Motor neuron (in vitro differentiated cells): ENCODE results near the gene TBX10. TPM values are rescaled to one million over a fixed set of nuclear protein-coding genes. Genes with fewer than 3 reads are reported as not detected.
A peak's percentile ranks its signal among the peaks of the same experiment; 100 is the strongest.
"Not testable (repeated sequence)": the region's sequence is repeated elsewhere in the genome, so short reads cannot be mapped to it uniquely, and the experiment has no call there.

ENCODE experiments used
- ATAC-seq, 8 experiments: fragments of 200-7000 bp; cut with Tn5 transposase; replicated peaks in 6 of 8; 2 replicates each; pipeline ENCODE4 v1.8.0; 2021; ENCODE audit warnings: mild to moderate bottlenecking in 8 of 8, moderate library complexity in 8 of 8
- H3K27ac ChIP-seq, 2 donors: fragments of 250-450 bp; sonication (Bioruptor Pico); 2 replicates each; pipeline ENCODE4 v1.9.0; 2021; ENCODE audit warnings: antibody characterized with exemption in 2 of 2, mild to moderate bottlenecking in 2 of 2, moderate library complexity in 1 of 2
- H3K4me1 ChIP-seq, 2 donors: fragments of 250-450 bp; sonication (Bioruptor Pico); replicated peaks in 1 of 2; 2 replicates each; pipeline ENCODE4 v1.6.1; 2021; ENCODE audit warnings: antibody characterized with exemption in 2 of 2, mild to moderate bottlenecking in 2 of 2, moderate library complexity in 1 of 2
- H3K4me3 ChIP-seq, 5 donors: fragments of 250-450 bp; sonication (Bioruptor Pico); 2 replicates each; pipeline ENCODE4 v1.9.0; 2021; ENCODE audit warnings: antibody characterized with exemption in 5 of 5, mild to moderate bottlenecking in 5 of 5, moderate library complexity in 4 of 5
- WGBS, 10 experiments: fragments of 450-650 bp; shearing (Covaris generic); methylation state at CpG; one replicate each; pipeline ENCODE4 v1.0.0; 2022; 5-methylcytosine and 5-hydroxymethylcytosine counted together
- in situ Hi-C, 9 experiments: fragments of 400-800 bp; cut with MboI; loops; one replicate each; pipeline ENCODE4 v1.15.0; 2021; ENCODE audit warnings: low sequenced_read_pairs in 9 of 9, low pct_unique_long_range_greater_than_20kb in 2 of 9; ENCODE audit not compliant: unreplicated experiment in 9 of 9
- total RNA-seq, 8 experiments: library from RNA; unstranded; fragments of 300-600 nt; gene quantifications; 2 replicates each; pipeline versions ENCODE4 v1.2.3 to v1.2.4, GENCODE V29; 2022

Gene TBX10
- total RNA-seq = under 1 TPM in 5 of 8 experiments, not detected in 3; 0.22 to 0.71 (median 0.37) TPM

- Histone ChIP-seq H3K4me1 (peaks cover 19 to 21% of the 10 kb centered on the region in 2 donors), H3K27ac (no peak within 1 kb of the TSS), H3K4me3 (no peak within 1 kb of the TSS)
- in situ Hi-C loops = loop anchor here in 1 of 9 experiments (25.0 kb wide), 1 partner anchor 148 kb away; no protein-coding TSS in a partner anchor
- peak in 5 of 8 experiments; percentile 8 to 59 (median 53) for ATAC-seq
- 80 to 100% methylated on average over 1 of the region's 18 CpGs; no CpG with 5 or more reads in 8 of the 10 experiments for WGBS, 10 experiments
These were observed at the start of gene TBX10 for GRCh38 chr11:67639438-67639859. Gene TBX10 (minus strand): TSS chr11:67639763. CDS start chr11:67639472, 291 bp downstream.

- in situ Hi-C loops = loop anchor here in 1 of 9 experiments (25.0 kb wide), 1 partner anchor 98 kb away; no protein-coding TSS in a partner anchor
- ATAC-seq = no peak
- H3K27ac ChIP-seq = no peak overlapping the region
- WGBS, 10 experiments = 29 to 100% (median 87%) methylated on average over 2 to 4 of the region's 4 CpGs; no CpG with 5 or more reads in 1 of the 10 experiments
- H3K4me3 ChIP-seq = no peak overlapping the region
- no peaks in the 10 kb centered on the region for H3K4me1 ChIP-seq
These were observed 49.6 kb upstream of the TBX10 start for GRCh38 chr11:67689178-67689577.

- 40 to 100% (median 100%) methylated on average over 1 of the region's 2 CpGs; no CpG with 5 or more reads in 6 of the 10 experiments for WGBS, 10 experiments
- in situ Hi-C loops = loop anchor here in 1 of 9 experiments (25.0 kb wide), 1 partner anchor 99 kb away; no protein-coding TSS in a partner anchor
- ATAC-seq = no peak
These were observed 48.4 kb upstream of the TBX10 start for GRCh38 chr11:67687986-67688385.

GRCh38 chr11:67685641-67686332 is 46.2 kb upstream of the TBX10 start:
- H3K4me1 ChIP-seq, ATAC-seq, H3K4me3 ChIP-seq, H3K27ac ChIP-seq: not testable (repeated sequence)
- 0 to 87% (median 54%) methylated on average over 1 to 7 of the region's 8 CpGs for WGBS, 10 experiments
- in situ Hi-C loops = loop anchor here in 1 of 9 experiments (25.0 kb wide), 1 partner anchor 102 kb away; no protein-coding TSS in a partner anchor

More at GRCh38 chr11:67687986-67688385, 48.4 kb upstream of the TBX10 start:
- H3K4me3 ChIP-seq = no peak overlapping the region
- no peak overlapping the region for H3K27ac ChIP-seq
- no peaks in the 10 kb centered on the region for H3K4me1 ChIP-seq

GRCh38 chr11:67682126-67683034 is 42.8 kb upstream of the TBX10 start:
- H3K4me1 ChIP-seq, H3K4me3 ChIP-seq, ATAC-seq, H3K27ac ChIP-seq: not testable (repeated sequence)
- in situ Hi-C loops = loop anchor here in 1 of 9 experiments (25.0 kb wide), 1 partner anchor 105 kb away; no protein-coding TSS in a partner anchor
- WGBS, 10 experiments = 15 to 93% (median 60%) methylated on average over 1 to 12 of the region's 14 CpGs; no CpG with 5 or more reads in 1 of the 10 experiments

- no peak overlapping the region for H3K4me3 ChIP-seq
- no peak for ATAC-seq
- 0 to 100% (median 56%) methylated on average over 1 to 3 of the region's 3 CpGs; no CpG with 5 or more reads in 3 of the 10 experiments for WGBS, 10 experiments
- H3K27ac ChIP-seq = no peak overlapping the region
- H3K4me1 ChIP-seq = no peaks in the 10 kb centered on the region
- in situ Hi-C loops = loop anchor here in 1 of 9 experiments (25.0 kb wide), 1 partner anchor 106 kb away; no protein-coding TSS in a partner anchor
These were observed 41.3 kb upstream of the TBX10 start for GRCh38 chr11:67680696-67681470.

- in situ Hi-C loops = loop anchor here in 1 of 9 experiments (25.0 kb wide), 1 partner anchor 112 kb away; no protein-coding TSS in a partner anchor
These were observed 35.6 kb upstream of the TBX10 start for GRCh38 chr11:67675058-67675747.

GRCh38 chr11:67674442-67674871 is 34.9 kb upstream of the TBX10 start, which contains the start of gene ALDH3B2:
Gene ALDH3B2 (minus strand): TSS chr11:67674623. CDS start chr11:67666935, 7,688 bp downstream.
- 0 to 90% methylated on average over 1 to 2 of the region's 8 CpGs; no CpG with 5 or more reads in 8 of the 10 experiments for WGBS, 10 experiments
- H3K27ac ChIP-seq = no peak within 1 kb of the TSS
- no peak within 1 kb of the TSS for H3K4me3 ChIP-seq
- H3K4me1 ChIP-seq = no peaks in the 10 kb centered on the region
- peak in 3 of 8 experiments; percentile 46 to 89 (median 50) for ATAC-seq
- in situ Hi-C loops = no loop called here

More at GRCh38 chr11:67675058-67675747, 35.6 kb upstream of the TBX10 start:
- no peak overlapping the region for H3K4me3 ChIP-seq
- 40 to 96% (median 68%) methylated on average over 1 to 9 of the region's 12 CpGs; no CpG with 5 or more reads in 3 of the 10 experiments for WGBS, 10 experiments
- ATAC-seq = peak in 1 of 8 experiments; percentile 28
- no peak overlapping the region for H3K27ac ChIP-seq
- H3K4me1 ChIP-seq = no peaks in the 10 kb centered on the region

GRCh38 chr11:67673902-67674301 is 34.3 kb upstream of the TBX10 start:
- 0 to 100% (median 60%) methylated on average over 1 to 7 of the region's 8 CpGs; no CpG with 5 or more reads in 3 of the 10 experiments for WGBS, 10 experiments
- H3K27ac ChIP-seq = no peak overlapping the region
- no peak for ATAC-seq
- H3K4me1 ChIP-seq = no peaks in the 10 kb centered on the region
- in situ Hi-C loops = no loop called here
- no peak overlapping the region for H3K4me3 ChIP-seq

GRCh38 chr11:67673358-67673757 is 33.8 kb upstream of the TBX10 start:
- no peak overlapping the region for H3K4me3 ChIP-seq
- in situ Hi-C loops = no loop called here
- no peak for ATAC-seq
- H3K4me1 ChIP-seq = no peaks in the 10 kb centered on the region
- no peak overlapping the region for H3K27ac ChIP-seq
- 69 to 90% (median 80%) methylated on average over 2 to 3 of the region's 7 CpGs; no CpG with 5 or more reads in 7 of the 10 experiments for WGBS, 10 experiments

- H3K27ac ChIP-seq = no peak overlapping the region
- H3K4me3 ChIP-seq = no peak overlapping the region
- WGBS, 10 experiments = 80 to 86% methylated on average over 1 to 5 of the region's 8 CpGs; no CpG with 5 or more reads in 8 of the 10 experiments
- ATAC-seq = no peak
- no peaks in the 10 kb centered on the region for H3K4me1 ChIP-seq
- in situ Hi-C loops = no loop called here
These were observed 31.6 kb upstream of the TBX10 start for GRCh38 chr11:67671211-67671520.
